ENCODE results near the gene RANBP3. TPM values are rescaled to one million over a fixed set of nuclear protein-coding genes. Genes with fewer than 3 reads are reported as not detected.
"Not testable (repeated sequence)": the region's sequence is repeated elsewhere in the genome, so short reads cannot be mapped to it uniquely, and the experiment has no call there.

RANBP3 gene
- total RNA-seq, 1 experiment from 2014 or later, result 44.1 TPM

DNA sequence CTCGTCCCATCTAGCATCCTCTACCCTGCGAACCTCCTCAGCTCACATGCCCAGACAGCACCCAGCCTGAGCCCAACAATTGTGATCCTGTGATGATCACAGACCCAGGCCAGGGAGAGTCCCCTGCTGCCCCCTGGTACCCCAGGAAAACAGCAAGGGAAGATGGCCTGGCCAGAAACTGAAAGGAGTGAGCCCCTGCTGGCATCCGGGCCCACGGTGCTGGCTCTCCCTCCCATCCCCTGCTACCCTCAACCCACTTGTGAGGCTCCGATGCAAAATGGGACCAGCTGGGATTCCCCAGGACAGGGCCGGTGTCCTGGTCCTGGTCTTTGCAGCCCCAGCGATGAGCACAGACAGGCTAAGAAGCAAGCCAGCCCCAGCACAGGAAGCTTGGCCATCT is 14.1 kb downstream of the RANBP3 start:
- Histone ChIP-seq H2AFZ (no peak overlapping the region), H4K20me1 (ENCODE audit: insufficient read depth) (peaks cover 49% of the 10 kb centered on the region), H3K79me2 (ENCODE audit: low read depth) (peaks cover 91% of the 10 kb centered on the region), H3K4me3 (no peak overlapping the region), H3K9me2 (ENCODE audit: insufficient read depth) (no peaks in the 10 kb centered on the region), H3K4me2 (no peak overlapping the region), H3K27ac (no peak overlapping the region), H3K9me3 (ENCODE audit: insufficient read depth, low read depth) (no peaks in the 10 kb centered on the region), H3K4me1 (replicated peaks; ENCODE audit: insufficient read depth) (no peaks in the 10 kb centered on the region), H3F3A (ENCODE audit: insufficient read depth, low read depth) (no peaks in the 10 kb centered on the region), H3K27me3 (ENCODE audit: insufficient read depth, low read depth) (no peaks in the 10 kb centered on the region), H3K36me3 (ENCODE audit: low read depth) (no peaks in the 10 kb centered on the region)
- TF ChIP-seq, protein P1, sequence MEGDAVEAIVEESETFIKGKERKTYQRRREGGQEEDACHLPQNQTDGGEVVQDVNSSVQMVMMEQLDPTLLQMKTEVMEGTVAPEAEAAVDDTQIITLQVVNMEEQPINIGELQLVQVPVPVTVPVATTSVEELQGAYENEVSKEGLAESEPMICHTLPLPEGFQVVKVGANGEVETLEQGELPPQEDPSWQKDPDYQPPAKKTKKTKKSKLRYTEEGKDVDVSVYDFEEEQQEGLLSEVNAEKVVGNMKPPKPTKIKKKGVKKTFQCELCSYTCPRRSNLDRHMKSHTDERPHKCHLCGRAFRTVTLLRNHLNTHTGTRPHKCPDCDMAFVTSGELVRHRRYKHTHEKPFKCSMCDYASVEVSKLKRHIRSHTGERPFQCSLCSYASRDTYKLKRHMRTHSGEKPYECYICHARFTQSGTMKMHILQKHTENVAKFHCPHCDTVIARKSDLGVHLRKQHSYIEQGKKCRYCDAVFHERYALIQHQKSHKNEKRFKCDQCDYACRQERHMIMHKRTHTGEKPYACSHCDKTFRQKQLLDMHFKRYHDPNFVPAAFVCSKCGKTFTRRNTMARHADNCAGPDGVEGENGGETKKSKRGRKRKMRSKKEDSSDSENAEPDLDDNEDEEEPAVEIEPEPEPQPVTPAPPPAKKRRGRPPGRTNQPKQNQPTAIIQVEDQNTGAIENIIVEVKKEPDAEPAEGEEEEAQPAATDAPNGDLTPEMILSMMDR (conservative IDR thresholded peaks at IDR 0.05), result no peak
- no peak for TF ChIP-seq EZH2 (IDR thresholded peaks at IDR 0.05; ENCODE audit: low read depth)
- ChIA-PET CTCF (no interaction called here), POLR2A (ENCODE audit: unreplicated experiment) (no interaction called here)
- no peak for DNase-seq
- BruUV-seq (replicated peaks), result no TSS peak
- intact Hi-C loops (cut with micrococcal nuclease; ENCODE audit: unreplicated experiment), result no loop called here

DNA sequence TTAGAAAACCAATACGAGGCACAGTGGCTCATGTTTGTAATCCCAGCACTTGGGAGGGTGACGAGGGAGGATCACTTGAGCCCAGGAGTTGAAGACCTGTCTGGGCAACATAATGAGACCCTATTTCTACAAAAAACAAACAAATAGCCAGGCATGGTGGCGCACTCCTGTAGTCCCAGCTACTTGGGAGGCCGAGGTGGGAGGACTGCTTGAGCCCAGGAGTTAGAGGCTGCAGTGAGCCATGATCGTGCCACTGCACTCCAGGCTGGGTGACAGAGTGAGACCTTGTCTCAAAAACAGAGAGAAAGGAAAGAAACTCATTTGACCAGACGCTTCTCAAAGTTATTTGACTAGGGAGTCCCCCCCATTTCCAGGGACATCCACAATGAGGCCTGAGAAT is 14.7 kb downstream of the RANBP3 start:
- Histone ChIP-seq H3K79me2 (ENCODE audit: low read depth) (peaks cover 90% of the 10 kb centered on the region), H4K20me1 (ENCODE audit: insufficient read depth) (peaks cover 51% of the 10 kb centered on the region)
- CTCF ChIA-PET; H3K4me1 ChIP-seq (replicated peaks; ENCODE audit: insufficient read depth); H3K9me2 ChIP-seq (ENCODE audit: insufficient read depth); H3K4me3 ChIP-seq; DNase-seq; H3K27ac ChIP-seq; intact Hi-C loops (cut with micrococcal nuclease; ENCODE audit: unreplicated experiment); BruUV-seq (replicated peaks); H3K27me3 ChIP-seq (ENCODE audit: insufficient read depth, low read depth); H3K9me3 ChIP-seq (ENCODE audit: insufficient read depth, low read depth); H3F3A ChIP-seq (ENCODE audit: insufficient read depth, low read depth); H3K4me2 ChIP-seq; H2AFZ ChIP-seq; POLR2A ChIA-PET (ENCODE audit: unreplicated experiment); H3K36me3 ChIP-seq (ENCODE audit: low read depth): not testable (repeated sequence)

DNA sequence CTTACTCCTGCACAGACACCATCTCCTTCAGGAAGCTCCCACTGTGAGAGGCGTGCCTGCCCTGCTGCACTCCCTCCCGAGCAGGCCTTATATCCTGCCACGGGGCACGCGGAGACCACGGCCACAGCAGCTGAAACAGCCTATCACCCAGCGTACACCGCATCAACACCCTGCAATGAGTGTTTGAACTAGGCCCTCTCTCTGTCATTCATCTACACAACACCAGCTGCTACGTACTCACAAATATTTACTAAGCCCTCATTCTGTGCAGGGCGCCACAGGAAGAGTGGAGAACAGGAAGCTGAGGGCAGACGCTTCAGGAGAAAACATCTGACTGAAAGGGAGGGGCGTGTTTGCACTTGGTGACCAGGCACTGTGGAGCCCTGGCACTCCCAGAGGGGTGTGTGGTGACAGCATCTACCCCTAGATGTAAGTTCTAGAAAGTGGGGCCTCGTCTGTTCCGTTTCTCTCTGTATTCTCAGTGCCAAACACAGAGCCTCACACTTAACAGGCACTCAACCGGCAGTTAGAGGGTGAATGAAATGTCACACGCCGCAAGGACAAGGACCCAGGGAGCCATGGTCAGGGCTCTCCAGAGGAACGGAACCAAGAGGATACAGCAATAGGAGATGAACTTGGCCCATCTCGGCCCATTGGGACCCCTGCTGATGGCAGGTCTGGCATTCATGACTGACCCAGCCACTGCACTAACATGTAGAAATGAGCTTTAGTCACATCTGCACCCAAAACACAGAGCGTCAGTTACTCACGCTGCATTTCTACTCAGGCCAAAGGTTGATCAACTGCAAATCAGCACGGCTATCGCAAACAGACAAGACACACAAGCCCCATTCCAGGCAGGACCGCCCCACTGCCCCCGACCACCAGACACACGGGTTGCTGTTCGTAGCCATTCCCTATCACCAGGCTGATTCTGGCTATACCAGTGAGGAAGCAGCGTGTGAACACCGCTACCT is 15.7 kb downstream of the RANBP3 start:
- Histone ChIP-seq H3F3A (ENCODE audit: insufficient read depth, low read depth) (no peaks in the 10 kb centered on the region), H3K4me2 (no peak overlapping the region), H3K27ac (no peak overlapping the region), H3K36me3 (ENCODE audit: low read depth) (no peaks in the 10 kb centered on the region), H3K4me1 (replicated peaks; ENCODE audit: insufficient read depth) (no peaks in the 10 kb centered on the region), H3K9me3 (ENCODE audit: insufficient read depth, low read depth) (no peaks in the 10 kb centered on the region), H3K79me2 (ENCODE audit: low read depth) (peaks cover 88% of the 10 kb centered on the region), H3K27me3 (ENCODE audit: insufficient read depth, low read depth) (no peaks in the 10 kb centered on the region), H3K9me2 (ENCODE audit: insufficient read depth) (no peaks in the 10 kb centered on the region), H4K20me1 (ENCODE audit: insufficient read depth) (peaks cover 44% of the 10 kb centered on the region), H3K4me3 (no peak overlapping the region), H2AFZ (no peak overlapping the region)
- intact Hi-C loops (cut with micrococcal nuclease; ENCODE audit: unreplicated experiment), result no loop called here
- TF ChIP-seq EZH2 (IDR thresholded peaks at IDR 0.05; ENCODE audit: low read depth), result no peak
- TF ChIP-seq, protein P1 (conservative IDR thresholded peaks at IDR 0.05), result no peak
- no TSS peak for BruUV-seq (replicated peaks)
- ChIA-PET POLR2A (ENCODE audit: unreplicated experiment) (no interaction called here), CTCF (no interaction called here)
- DNase-seq, result no peak

DNA sequence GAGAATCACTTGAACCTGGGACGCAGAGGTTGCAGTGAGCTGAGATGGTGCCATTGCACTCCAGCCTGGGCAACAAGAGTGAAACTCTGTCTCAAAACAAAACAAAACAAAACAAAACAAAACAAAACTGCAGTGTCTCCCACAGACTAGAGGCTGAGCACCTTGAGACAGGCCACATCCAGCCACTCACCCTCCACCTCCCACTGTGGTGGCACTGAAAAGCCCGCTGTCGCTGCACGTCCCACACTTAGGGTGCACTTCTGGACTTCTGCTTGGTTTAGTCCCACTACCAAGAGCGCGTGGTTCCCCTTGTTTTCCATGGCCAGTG is 16.3 kb downstream of the RANBP3 start:
- H3K4me1 ChIP-seq (replicated peaks; ENCODE audit: insufficient read depth); H2AFZ ChIP-seq; intact Hi-C loops (cut with micrococcal nuclease; ENCODE audit: unreplicated experiment); H3K4me3 ChIP-seq; BruUV-seq (replicated peaks); H3K4me2 ChIP-seq; H3K36me3 ChIP-seq (ENCODE audit: low read depth); H3K9me2 ChIP-seq (ENCODE audit: insufficient read depth); H3K27ac ChIP-seq; H3F3A ChIP-seq (ENCODE audit: insufficient read depth, low read depth); DNase-seq; H3K9me3 ChIP-seq (ENCODE audit: insufficient read depth, low read depth); POLR2A ChIA-PET (ENCODE audit: unreplicated experiment); CTCF ChIA-PET; H3K27me3 ChIP-seq (ENCODE audit: insufficient read depth, low read depth): not testable (repeated sequence)
- H4K20me1 ChIP-seq (ENCODE audit: insufficient read depth), result peaks cover 38% of the 10 kb centered on the region
- peaks cover 84% of the 10 kb centered on the region for H3K79me2 ChIP-seq (ENCODE audit: low read depth)

Measured in PC-9 (cell line).